ENCODE data around the gene CTNNA2. TPM values are rescaled to one million over a fixed set of nuclear protein-coding genes. Genes with fewer than 3 reads are reported as not detected.

CTNNA2 gene
- total RNA-seq, 2 donors from 2014 or later, result 0.17 to 0.88 TPM

DNA sequence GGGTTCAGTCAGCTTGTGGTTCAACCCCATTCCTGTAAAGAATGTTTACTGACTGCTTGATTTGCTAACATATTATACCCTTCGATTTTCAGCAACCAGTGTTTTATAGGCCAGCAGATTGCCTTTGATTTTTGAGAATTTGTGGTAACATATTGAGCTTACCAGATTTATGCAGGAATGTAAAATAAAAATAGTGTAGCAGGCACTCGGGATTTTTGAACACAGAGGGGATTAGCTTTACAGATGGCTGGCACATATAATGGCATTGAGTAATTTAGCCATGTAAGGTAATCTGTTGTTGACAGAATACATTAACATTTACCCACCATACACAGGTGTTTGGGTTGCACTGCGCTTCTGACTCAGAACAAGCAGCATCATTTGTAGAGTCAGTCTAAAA, 437.7 kb downstream of the CTNNA2 start:
- TF ChIP-seq, protein P1, sequence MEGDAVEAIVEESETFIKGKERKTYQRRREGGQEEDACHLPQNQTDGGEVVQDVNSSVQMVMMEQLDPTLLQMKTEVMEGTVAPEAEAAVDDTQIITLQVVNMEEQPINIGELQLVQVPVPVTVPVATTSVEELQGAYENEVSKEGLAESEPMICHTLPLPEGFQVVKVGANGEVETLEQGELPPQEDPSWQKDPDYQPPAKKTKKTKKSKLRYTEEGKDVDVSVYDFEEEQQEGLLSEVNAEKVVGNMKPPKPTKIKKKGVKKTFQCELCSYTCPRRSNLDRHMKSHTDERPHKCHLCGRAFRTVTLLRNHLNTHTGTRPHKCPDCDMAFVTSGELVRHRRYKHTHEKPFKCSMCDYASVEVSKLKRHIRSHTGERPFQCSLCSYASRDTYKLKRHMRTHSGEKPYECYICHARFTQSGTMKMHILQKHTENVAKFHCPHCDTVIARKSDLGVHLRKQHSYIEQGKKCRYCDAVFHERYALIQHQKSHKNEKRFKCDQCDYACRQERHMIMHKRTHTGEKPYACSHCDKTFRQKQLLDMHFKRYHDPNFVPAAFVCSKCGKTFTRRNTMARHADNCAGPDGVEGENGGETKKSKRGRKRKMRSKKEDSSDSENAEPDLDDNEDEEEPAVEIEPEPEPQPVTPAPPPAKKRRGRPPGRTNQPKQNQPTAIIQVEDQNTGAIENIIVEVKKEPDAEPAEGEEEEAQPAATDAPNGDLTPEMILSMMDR (IDR thresholded peaks at IDR 0.05), result no peak
- H3K9me3 ChIP-seq, result no peaks in the 10 kb centered on the region
- DNase-seq, result no peak
- H3K9ac ChIP-seq (ENCODE audit: low read depth in 2 of 2, low read length in 2 of 2), result no peak overlapping the region
- no peak overlapping the region for H3K4me3 ChIP-seq
- H3K4me1 ChIP-seq, result no peaks in the 10 kb centered on the region
- intact Hi-C loops (cut with DNase I), result no loop called here
- H3K27ac ChIP-seq, result no peak overlapping the region
- no peaks in the 10 kb centered on the region for H3K36me3 ChIP-seq
- H3K27me3 ChIP-seq, result no peaks in the 10 kb centered on the region

DNA sequence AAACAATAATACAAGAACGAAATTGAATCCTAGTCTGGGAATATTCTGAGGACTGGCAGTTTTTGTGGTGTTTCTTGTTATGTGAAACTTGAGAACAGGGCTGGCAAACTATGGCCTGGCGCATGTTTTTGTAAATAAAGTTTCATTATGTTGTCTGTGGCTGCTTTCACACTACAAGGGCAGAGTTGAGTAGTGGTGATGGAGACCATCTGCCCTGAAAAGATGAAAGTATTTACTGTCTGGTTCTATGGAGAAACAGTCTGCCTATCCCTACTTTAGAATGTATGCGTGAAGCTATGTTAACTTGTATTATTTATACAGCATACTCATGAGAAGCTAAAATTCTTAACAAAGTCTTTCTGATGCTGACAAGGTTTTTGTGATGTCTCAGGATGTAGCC, 439.8 kb downstream of the CTNNA2 start:
- intact Hi-C loops (cut with DNase I), result no loop called here
- no peak overlapping the region for H3K4me3 ChIP-seq
- no peaks in the 10 kb centered on the region for H3K9me3 ChIP-seq
- no peak for DNase-seq
- H3K27ac ChIP-seq, result no peak overlapping the region
- TF ChIP-seq, protein P1 (IDR thresholded peaks at IDR 0.05), result no peak
- no peaks in the 10 kb centered on the region for H3K36me3 ChIP-seq
- H3K27me3 ChIP-seq, result no peaks in the 10 kb centered on the region
- H3K9ac ChIP-seq (ENCODE audit: low read depth in 2 of 2, low read length in 2 of 2), result no peak overlapping the region
- no peaks in the 10 kb centered on the region for H3K4me1 ChIP-seq

DNA sequence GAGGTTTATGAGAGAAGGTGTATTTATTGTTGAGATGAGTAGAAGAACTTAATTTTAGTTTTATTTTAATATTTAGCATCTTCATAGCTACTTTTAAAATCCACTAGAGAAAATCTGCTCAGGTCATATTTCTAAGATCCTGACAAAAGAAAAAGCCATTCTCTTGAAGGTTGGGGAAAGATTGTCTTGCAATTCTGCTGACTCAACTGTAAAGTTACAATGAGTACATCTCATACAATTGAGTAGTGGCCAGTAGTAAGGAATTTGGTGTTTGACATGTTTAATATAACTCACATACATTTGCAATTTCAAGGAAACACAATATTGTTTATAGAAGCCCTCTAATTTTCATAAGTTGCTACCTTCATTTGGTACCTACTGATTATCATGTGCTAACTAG, 447.2 kb downstream of the CTNNA2 start:
- no peaks in the 10 kb centered on the region for H3K36me3 ChIP-seq
- DNase-seq, result no peak
- TF ChIP-seq, protein P1 (IDR thresholded peaks at IDR 0.05), result no peak
- H3K9me3 ChIP-seq, result no peaks in the 10 kb centered on the region
- H3K4me3 ChIP-seq, result no peak overlapping the region
- H3K27ac ChIP-seq, result peak overlapping the region; percentile 13
- no peaks in the 10 kb centered on the region for H3K27me3 ChIP-seq
- H3K9ac ChIP-seq (ENCODE audit: low read depth in 2 of 2, low read length in 2 of 2), result no peak overlapping the region
- H3K4me1 ChIP-seq, result no peaks in the 10 kb centered on the region
- intact Hi-C loops (cut with DNase I), result no loop called here

DNA sequence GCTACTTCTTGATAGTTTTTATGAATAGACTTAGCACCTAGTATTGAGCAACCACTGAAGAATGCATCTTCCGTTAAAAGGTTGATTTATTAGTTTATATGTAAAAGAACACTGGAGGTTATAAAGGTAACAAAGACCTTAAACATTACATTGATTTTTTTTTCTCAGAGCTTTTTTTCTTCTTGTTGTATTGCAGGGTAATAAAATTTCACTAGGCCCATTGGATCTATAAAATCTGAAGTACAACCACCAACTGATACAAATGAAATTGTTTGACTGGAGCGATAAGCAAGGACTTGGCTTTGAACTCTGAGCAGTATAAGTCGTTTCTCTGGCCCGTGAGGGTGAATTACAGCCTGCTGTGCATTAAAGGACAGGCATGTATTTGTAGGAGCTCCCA, 447.7 kb downstream of the CTNNA2 start:
- Histone ChIP-seq H3K36me3 (no peaks in the 10 kb centered on the region), H3K4me1 (no peaks in the 10 kb centered on the region), H3K27me3 (no peaks in the 10 kb centered on the region), H3K4me3 (no peak overlapping the region), H3K9ac (ENCODE audit: low read depth in 2 of 2, low read length in 2 of 2) (no peak overlapping the region), H3K27ac (peak overlapping the region; percentile 13), H3K9me3 (no peaks in the 10 kb centered on the region)
- DNase-seq, result peak; percentile 50
- TF ChIP-seq, protein P1 (IDR thresholded peaks at IDR 0.05), result no peak
- intact Hi-C loops (cut with DNase I), result no loop called here

DNA sequence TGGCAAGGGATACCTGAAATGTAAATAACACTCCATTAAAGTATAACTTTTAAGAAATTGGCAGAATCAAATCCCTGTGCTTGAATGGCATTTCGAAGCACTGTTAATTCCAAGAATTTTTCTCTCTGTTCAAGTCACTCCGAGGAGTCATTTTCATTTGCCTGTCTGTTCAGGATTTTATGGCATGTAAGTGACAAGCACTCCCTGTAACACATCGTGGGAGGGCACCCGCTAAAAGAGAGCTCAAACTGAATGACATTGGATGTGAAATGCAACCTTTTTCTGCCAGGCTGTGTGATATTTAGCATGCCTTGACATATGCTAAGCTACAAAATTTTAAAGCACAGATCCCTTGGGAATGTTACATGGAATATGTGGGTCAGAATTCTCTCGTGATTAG, 452.1 kb downstream of the CTNNA2 start:
- intact Hi-C loops (cut with DNase I), result no loop called here
- TF ChIP-seq, protein P1 (IDR thresholded peaks at IDR 0.05), result no peak
- no peaks in the 10 kb centered on the region for H3K4me1 ChIP-seq
- no peaks in the 10 kb centered on the region for H3K36me3 ChIP-seq
- H3K9me3 ChIP-seq, result no peaks in the 10 kb centered on the region
- no peak for DNase-seq
- H3K9ac ChIP-seq (ENCODE audit: low read depth in 2 of 2, low read length in 2 of 2), result no peak overlapping the region
- no peaks in the 10 kb centered on the region for H3K27me3 ChIP-seq
- H3K27ac ChIP-seq, result no peak overlapping the region
- H3K4me3 ChIP-seq, result no peak overlapping the region

DNA sequence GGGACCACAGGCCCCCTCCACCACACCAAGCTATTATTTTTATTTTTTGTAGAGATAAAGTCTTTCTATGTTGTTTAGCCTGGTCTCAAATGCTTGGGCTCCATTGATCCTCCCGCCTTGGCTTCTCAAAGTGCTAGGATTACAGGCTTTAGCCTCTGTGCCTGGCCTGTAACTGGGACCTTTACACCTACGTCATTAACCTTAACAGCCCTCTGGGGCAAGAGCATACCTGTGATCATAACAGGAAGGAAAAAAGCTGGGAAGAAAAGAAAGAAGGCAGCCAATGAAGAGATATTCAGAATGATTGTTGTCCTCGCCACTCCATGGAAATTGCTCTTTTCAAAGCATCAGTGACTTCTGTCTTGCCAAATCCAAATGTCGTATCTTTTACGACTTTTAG, 453.5 kb downstream of the CTNNA2 start:
- H3K36me3 ChIP-seq, result no peaks in the 10 kb centered on the region
- peak; percentile 20 for DNase-seq
- H3K27me3 ChIP-seq, result no peaks in the 10 kb centered on the region
- TF ChIP-seq, protein P1 (IDR thresholded peaks at IDR 0.05), result no peak
- H3K9me3 ChIP-seq, result no peaks in the 10 kb centered on the region
- no peak overlapping the region for H3K9ac ChIP-seq (ENCODE audit: low read depth in 2 of 2, low read length in 2 of 2)
- no peaks in the 10 kb centered on the region for H3K4me1 ChIP-seq
- no peak overlapping the region for H3K27ac ChIP-seq
- intact Hi-C loops (cut with DNase I), result no loop called here
- H3K4me3 ChIP-seq, result no peak overlapping the region

All from colonic mucosa (tissue), 4 donors.